ENCODE data around the gene PDE4DIP. TPM values are rescaled to one million over a fixed set of nuclear protein-coding genes. Genes with fewer than 3 reads are reported as not detected.
"Not testable (repeated sequence)": the region's sequence is repeated elsewhere in the genome, so short reads cannot be mapped to it uniquely, and the experiment has no call there.

Gene PDE4DIP
- total and polyA plus RNA-seq, 4 donors: 7.3 to 65.4 (median 24.6) TPM

GRCh38 chr1:148841262-148841661 lies 3.0 kb upstream of the PDE4DIP start:
- H3K9me3 ChIP-seq (ENCODE audit: control insufficient read depth in 4 of 4, low read length in 3 of 4); H3K27me3 ChIP-seq (ENCODE audit: control insufficient read depth in 4 of 4, insufficient read depth in 4 of 4, low read length in 3 of 4); H3K36me3 ChIP-seq (ENCODE audit: control insufficient read depth in 4 of 4, insufficient read depth in 3 of 4, low read depth in 1 of 4, low read length in 3 of 4); DNase-seq (ENCODE audit: low spot score); H3K9ac ChIP-seq (ENCODE audit: low read depth in 1 of 2, low read length in 2 of 2); H3K4me3 ChIP-seq (ENCODE audit: low read depth in 1 of 3, low read length in 3 of 3); H3K4me1 ChIP-seq (ENCODE audit: control insufficient read depth in 4 of 4, insufficient read depth in 4 of 4, low read length in 3 of 4); H3K27ac ChIP-seq (ENCODE audit: low read depth in 1 of 2, low read length in 2 of 2): not testable (repeated sequence)
- WGBS: no CpG with 5 or more reads among the region's 1 CpG

- WGBS: no CpG with 5 or more reads among the region's 14 CpGs
- not testable (repeated sequence) for H3K9ac ChIP-seq (ENCODE audit: low read depth in 1 of 2, low read length in 2 of 2); DNase-seq (ENCODE audit: low spot score); H3K27ac ChIP-seq (ENCODE audit: low read depth in 1 of 2, low read length in 2 of 2); H3K27me3 ChIP-seq (ENCODE audit: control insufficient read depth in 4 of 4, insufficient read depth in 4 of 4, low read length in 3 of 4); H3K36me3 ChIP-seq (ENCODE audit: control insufficient read depth in 4 of 4, insufficient read depth in 3 of 4, low read depth in 1 of 4, low read length in 3 of 4); H3K4me3 ChIP-seq (ENCODE audit: low read depth in 1 of 3, low read length in 3 of 3); H3K4me1 ChIP-seq (ENCODE audit: control insufficient read depth in 4 of 4, insufficient read depth in 4 of 4, low read length in 3 of 4); H3K9me3 ChIP-seq (ENCODE audit: control insufficient read depth in 4 of 4, low read length in 3 of 4)
Observed at GRCh38 chr1:148844651-148845050, 423 bp downstream of the PDE4DIP start.

- not testable (repeated sequence) for H3K36me3 ChIP-seq (ENCODE audit: control insufficient read depth in 4 of 4, insufficient read depth in 3 of 4, low read depth in 1 of 4, low read length in 3 of 4); H3K27ac ChIP-seq (ENCODE audit: low read depth in 1 of 2, low read length in 2 of 2); H3K9ac ChIP-seq (ENCODE audit: low read depth in 1 of 2, low read length in 2 of 2); DNase-seq (ENCODE audit: low spot score); H3K9me3 ChIP-seq (ENCODE audit: control insufficient read depth in 4 of 4, low read length in 3 of 4); H3K4me3 ChIP-seq (ENCODE audit: low read depth in 1 of 3, low read length in 3 of 3); H3K27me3 ChIP-seq (ENCODE audit: control insufficient read depth in 4 of 4, insufficient read depth in 4 of 4, low read length in 3 of 4); H3K4me1 ChIP-seq (ENCODE audit: control insufficient read depth in 4 of 4, insufficient read depth in 4 of 4, low read length in 3 of 4)
- WGBS: no CpG with 5 or more reads among the region's 4 CpGs
Observed at GRCh38 chr1:148845068-148845467, 840 bp downstream of the PDE4DIP start.

GRCh38 chr1:148850347-148850746 lies 6.1 kb downstream of the PDE4DIP start:
- not testable (repeated sequence) for H3K4me1 ChIP-seq (ENCODE audit: control insufficient read depth in 4 of 4, insufficient read depth in 4 of 4, low read length in 3 of 4); H3K36me3 ChIP-seq (ENCODE audit: control insufficient read depth in 4 of 4, insufficient read depth in 3 of 4, low read depth in 1 of 4, low read length in 3 of 4); H3K9ac ChIP-seq (ENCODE audit: low read depth in 1 of 2, low read length in 2 of 2); H3K4me3 ChIP-seq (ENCODE audit: low read depth in 1 of 3, low read length in 3 of 3); H3K27ac ChIP-seq (ENCODE audit: low read depth in 1 of 2, low read length in 2 of 2); H3K27me3 ChIP-seq (ENCODE audit: control insufficient read depth in 4 of 4, insufficient read depth in 4 of 4, low read length in 3 of 4); DNase-seq (ENCODE audit: low spot score); H3K9me3 ChIP-seq (ENCODE audit: control insufficient read depth in 4 of 4, low read length in 3 of 4)
- no CpG with 5 or more reads among the region's 2 CpGs for WGBS

GRCh38 chr1:148850840-148851239 lies 6.6 kb downstream of the PDE4DIP start:
- H3K27ac ChIP-seq (ENCODE audit: low read depth in 1 of 2, low read length in 2 of 2); H3K9ac ChIP-seq (ENCODE audit: low read depth in 1 of 2, low read length in 2 of 2); H3K4me1 ChIP-seq (ENCODE audit: control insufficient read depth in 4 of 4, insufficient read depth in 4 of 4, low read length in 3 of 4); H3K36me3 ChIP-seq (ENCODE audit: control insufficient read depth in 4 of 4, insufficient read depth in 3 of 4, low read depth in 1 of 4, low read length in 3 of 4); H3K9me3 ChIP-seq (ENCODE audit: control insufficient read depth in 4 of 4, low read length in 3 of 4); H3K27me3 ChIP-seq (ENCODE audit: control insufficient read depth in 4 of 4, insufficient read depth in 4 of 4, low read length in 3 of 4); H3K4me3 ChIP-seq (ENCODE audit: low read depth in 1 of 3, low read length in 3 of 3); DNase-seq (ENCODE audit: low spot score): not testable (repeated sequence)

- H3K4me1 ChIP-seq (ENCODE audit: control insufficient read depth in 4 of 4, insufficient read depth in 4 of 4, low read length in 3 of 4); H3K4me3 ChIP-seq (ENCODE audit: low read depth in 1 of 3, low read length in 3 of 3); H3K36me3 ChIP-seq (ENCODE audit: control insufficient read depth in 4 of 4, insufficient read depth in 3 of 4, low read depth in 1 of 4, low read length in 3 of 4); H3K9me3 ChIP-seq (ENCODE audit: control insufficient read depth in 4 of 4, low read length in 3 of 4); H3K27me3 ChIP-seq (ENCODE audit: control insufficient read depth in 4 of 4, insufficient read depth in 4 of 4, low read length in 3 of 4); H3K27ac ChIP-seq (ENCODE audit: low read depth in 1 of 2, low read length in 2 of 2); H3K9ac ChIP-seq (ENCODE audit: low read depth in 1 of 2, low read length in 2 of 2); DNase-seq (ENCODE audit: low spot score): not testable (repeated sequence)
- WGBS: no CpG with 5 or more reads among the region's 2 CpGs
Observed at GRCh38 chr1:148851684-148852083, 7.5 kb downstream of the PDE4DIP start.

- not testable (repeated sequence) for H3K9me3 ChIP-seq (ENCODE audit: control insufficient read depth in 4 of 4, low read length in 3 of 4); H3K9ac ChIP-seq (ENCODE audit: low read depth in 1 of 2, low read length in 2 of 2); H3K27me3 ChIP-seq (ENCODE audit: control insufficient read depth in 4 of 4, insufficient read depth in 4 of 4, low read length in 3 of 4); DNase-seq (ENCODE audit: low spot score); H3K4me1 ChIP-seq (ENCODE audit: control insufficient read depth in 4 of 4, insufficient read depth in 4 of 4, low read length in 3 of 4); H3K27ac ChIP-seq (ENCODE audit: low read depth in 1 of 2, low read length in 2 of 2); H3K36me3 ChIP-seq (ENCODE audit: control insufficient read depth in 4 of 4, insufficient read depth in 3 of 4, low read depth in 1 of 4, low read length in 3 of 4); H3K4me3 ChIP-seq (ENCODE audit: low read depth in 1 of 3, low read length in 3 of 3)
- no CpG with 5 or more reads among the region's 5 CpGs for WGBS
Observed at GRCh38 chr1:148853363-148853762, 9.1 kb downstream of the PDE4DIP start.

GRCh38 chr1:148854063-148854462 lies 9.8 kb downstream of the PDE4DIP start:
- not testable (repeated sequence) for H3K4me3 ChIP-seq (ENCODE audit: low read depth in 1 of 3, low read length in 3 of 3); H3K4me1 ChIP-seq (ENCODE audit: control insufficient read depth in 4 of 4, insufficient read depth in 4 of 4, low read length in 3 of 4); H3K36me3 ChIP-seq (ENCODE audit: control insufficient read depth in 4 of 4, insufficient read depth in 3 of 4, low read depth in 1 of 4, low read length in 3 of 4); H3K9ac ChIP-seq (ENCODE audit: low read depth in 1 of 2, low read length in 2 of 2); DNase-seq (ENCODE audit: low spot score); H3K27ac ChIP-seq (ENCODE audit: low read depth in 1 of 2, low read length in 2 of 2); H3K27me3 ChIP-seq (ENCODE audit: control insufficient read depth in 4 of 4, insufficient read depth in 4 of 4, low read length in 3 of 4); H3K9me3 ChIP-seq (ENCODE audit: control insufficient read depth in 4 of 4, low read length in 3 of 4)
- WGBS: no CpG with 5 or more reads among the region's 6 CpGs

- H3K27me3 ChIP-seq (ENCODE audit: control insufficient read depth in 4 of 4, insufficient read depth in 4 of 4, low read length in 3 of 4); H3K36me3 ChIP-seq (ENCODE audit: control insufficient read depth in 4 of 4, insufficient read depth in 3 of 4, low read depth in 1 of 4, low read length in 3 of 4); DNase-seq (ENCODE audit: low spot score); H3K9ac ChIP-seq (ENCODE audit: low read depth in 1 of 2, low read length in 2 of 2); H3K4me1 ChIP-seq (ENCODE audit: control insufficient read depth in 4 of 4, insufficient read depth in 4 of 4, low read length in 3 of 4); H3K9me3 ChIP-seq (ENCODE audit: control insufficient read depth in 4 of 4, low read length in 3 of 4); H3K4me3 ChIP-seq (ENCODE audit: low read depth in 1 of 3, low read length in 3 of 3); H3K27ac ChIP-seq (ENCODE audit: low read depth in 1 of 2, low read length in 2 of 2): not testable (repeated sequence)
- 100% methylated on average over 1 of the region's 5 CpGs for WGBS
Observed at GRCh38 chr1:148855367-148855766, 11.1 kb downstream of the PDE4DIP start.

Data from liver (tissue), 9 donors.